ENCODE results near the gene FAM131A.

FAM131A gene

GRCh38 chr3:184316792-184317191, 20.6 kb upstream of the FAM131A start:
- DNase-seq (ENCODE audit: low spot score), result no peak

GRCh38 chr3:184317201-184317600, 20.2 kb upstream of the FAM131A start:
- no peak for DNase-seq (ENCODE audit: low spot score)

GRCh38 chr3:184320104-184320445, 17.3 kb upstream of the FAM131A start:
- DNase-seq (ENCODE audit: low spot score), result peak; percentile 98

GRCh38 chr3:184321666-184322065, 15.7 kb upstream of the FAM131A start:
- no peak for DNase-seq (ENCODE audit: low spot score)

- DNase-seq (ENCODE audit: low spot score), result no peak
Measured at GRCh38 chr3:184322731-184323487, 14.5 kb upstream of the FAM131A start.

- no peak for DNase-seq (ENCODE audit: low spot score)
Measured at GRCh38 chr3:184323696-184324095, 13.7 kb upstream of the FAM131A start.

GRCh38 chr3:184325269-184325668, 12.1 kb upstream of the FAM131A start:
- no peak for DNase-seq (ENCODE audit: low spot score)

GRCh38 chr3:184325715-184326369, 11.6 kb upstream of the FAM131A start:
- no peak for DNase-seq (ENCODE audit: low spot score)

- no peak for DNase-seq (ENCODE audit: low spot score)
Measured at GRCh38 chr3:184327171-184327570, 10.2 kb upstream of the FAM131A start.

- no peak for DNase-seq (ENCODE audit: low spot score)
Measured at GRCh38 chr3:184328516-184328915, 8.9 kb upstream of the FAM131A start.

GRCh38 chr3:184332370-184333090, 4.9 kb upstream of the FAM131A start:
- DNase-seq (ENCODE audit: low spot score), result no peak

GRCh38 chr3:184333190-184333589, 4.2 kb upstream of the FAM131A start:
- no peak for DNase-seq (ENCODE audit: low spot score)

- no peak for DNase-seq (ENCODE audit: low spot score)
Measured at GRCh38 chr3:184333700-184334099, 3.7 kb upstream of the FAM131A start.

- no peak for DNase-seq (ENCODE audit: low spot score)
Measured at GRCh38 chr3:184334470-184335158, 2.8 kb upstream of the FAM131A start.

- DNase-seq (ENCODE audit: low spot score), result no peak
Measured at GRCh38 chr3:184335291-184335660, 2.1 kb upstream of the FAM131A start.

- peak; percentile 78 for DNase-seq (ENCODE audit: low spot score)
Measured at GRCh38 chr3:184335661-184336546, 1.5 kb upstream of the FAM131A start.

GRCh38 chr3:184336547-184337398, 627 bp upstream of the FAM131A start:
- peak; percentile 80 for DNase-seq (ENCODE audit: low spot score)

- no peak for DNase-seq (ENCODE audit: low spot score)
Measured at GRCh38 chr3:184337981-184338380, 581 bp downstream of the FAM131A start.

GRCh38 chr3:184338511-184338945, 1.1 kb downstream of the FAM131A start:
- no peak for DNase-seq (ENCODE audit: low spot score)

GRCh38 chr3:184339001-184339400, 1.6 kb downstream of the FAM131A start:
- DNase-seq (ENCODE audit: low spot score), result no peak

Measured in COLO829 (cell line).